Measurements from ENCODE around the gene LHFPL6.

GRCh38 chr13:39399102-39399501 is 203.9 kb downstream of the LHFPL6 start:
- TF ChIP-seq ZBTB7A (IDR thresholded peaks at IDR 0.05; ENCODE audit: low read depth), result no peak
- TF ChIP-seq, protein P1, sequence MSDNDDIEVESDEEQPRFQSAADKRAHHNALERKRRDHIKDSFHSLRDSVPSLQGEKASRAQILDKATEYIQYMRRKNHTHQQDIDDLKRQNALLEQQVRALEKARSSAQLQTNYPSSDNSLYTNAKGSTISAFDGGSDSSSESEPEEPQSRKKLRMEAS (IDR thresholded peaks at IDR 0.05), result no peak
- TF ChIP-seq NFIC (IDR thresholded peaks at IDR 0.05), result no peak
- TF ChIP-seq, protein P2, sequence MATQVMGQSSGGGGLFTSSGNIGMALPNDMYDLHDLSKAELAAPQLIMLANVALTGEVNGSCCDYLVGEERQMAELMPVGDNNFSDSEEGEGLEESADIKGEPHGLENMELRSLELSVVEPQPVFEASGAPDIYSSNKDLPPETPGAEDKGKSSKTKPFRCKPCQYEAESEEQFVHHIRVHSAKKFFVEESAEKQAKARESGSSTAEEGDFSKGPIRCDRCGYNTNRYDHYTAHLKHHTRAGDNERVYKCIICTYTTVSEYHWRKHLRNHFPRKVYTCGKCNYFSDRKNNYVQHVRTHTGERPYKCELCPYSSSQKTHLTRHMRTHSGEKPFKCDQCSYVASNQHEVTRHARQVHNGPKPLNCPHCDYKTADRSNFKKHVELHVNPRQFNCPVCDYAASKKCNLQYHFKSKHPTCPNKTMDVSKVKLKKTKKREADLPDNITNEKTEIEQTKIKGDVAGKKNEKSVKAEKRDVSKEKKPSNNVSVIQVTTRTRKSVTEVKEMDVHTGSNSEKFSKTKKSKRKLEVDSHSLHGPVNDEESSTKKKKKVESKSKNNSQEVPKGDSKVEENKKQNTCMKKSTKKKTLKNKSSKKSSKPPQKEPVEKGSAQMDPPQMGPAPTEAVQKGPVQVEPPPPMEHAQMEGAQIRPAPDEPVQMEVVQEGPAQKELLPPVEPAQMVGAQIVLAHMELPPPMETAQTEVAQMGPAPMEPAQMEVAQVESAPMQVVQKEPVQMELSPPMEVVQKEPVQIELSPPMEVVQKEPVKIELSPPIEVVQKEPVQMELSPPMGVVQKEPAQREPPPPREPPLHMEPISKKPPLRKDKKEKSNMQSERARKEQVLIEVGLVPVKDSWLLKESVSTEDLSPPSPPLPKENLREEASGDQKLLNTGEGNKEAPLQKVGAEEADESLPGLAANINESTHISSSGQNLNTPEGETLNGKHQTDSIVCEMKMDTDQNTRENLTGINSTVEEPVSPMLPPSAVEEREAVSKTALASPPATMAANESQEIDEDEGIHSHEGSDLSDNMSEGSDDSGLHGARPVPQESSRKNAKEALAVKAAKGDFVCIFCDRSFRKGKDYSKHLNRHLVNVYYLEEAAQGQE (IDR thresholded peaks at IDR 0.05; ENCODE audit: low read depth), result no peak
- TF ChIP-seq YY1 (IDR thresholded peaks at IDR 0.05; ENCODE audit: low read depth), result no peak
- no peak for TF ChIP-seq FOXM1 (IDR thresholded peaks at IDR 0.05; ENCODE audit: borderline replicate concordance, low read depth)
- no peak for TF ChIP-seq TCF12 (IDR thresholded peaks at IDR 0.05; ENCODE audit: low read depth)
